Esophagus squamous epithelium (tissue), 5 donors: ENCODE measurements around the gene RAMP1. TPM values are rescaled to one million over a fixed set of nuclear protein-coding genes. Genes with fewer than 3 reads are reported as not detected.
"Not testable (repeated sequence)": the region's sequence is repeated elsewhere in the genome, so short reads cannot be mapped to it uniquely, and the experiment has no call there.

Experiments
- DNase-seq: peaks from one replicate; lab custom pipeline; 2025; lab: John Stamatoyannopoulos, UW
- H3K27ac ChIP-seq, 4 donors: fragments of 200-600 bp; sonication (generic); one replicate each; pipeline ENCODE4 v1.5.1; 2016 to 2019; ENCODE audit warnings: mild to moderate bottlenecking in 1 of 4
- H3K27me3 ChIP-seq, 4 donors: fragments of 200-600 bp; sonication (generic); 1 replicate in 3 of 4; 2 replicates in 1 of 4; pipeline versions ENCODE4 v1.5.1 to v1.6.0; 2017 to 2021; ENCODE audit warnings: antibody characterized with exemption in 1 of 4
- H3K36me3 ChIP-seq, 3 donors: fragments of 200-600 bp; sonication (generic); one replicate each; pipeline ENCODE4 v1.5.1; 2016 to 2019
- H3K4me1 ChIP-seq, 3 donors: fragments of 200-600 bp; sonication (generic); one replicate each; pipeline ENCODE4 v1.5.1; 2017 to 2019
- H3K4me3 ChIP-seq, 4 donors: fragments of 200-600 bp; sonication (generic); 1 replicate in 3 of 4; 2 replicates in 1 of 4; pipeline ENCODE4 v1.5.1; 2016 to 2019; ENCODE audit warnings: mild to moderate bottlenecking in 2 of 4, moderate library complexity in 1 of 4
- H3K9me3 ChIP-seq, 3 donors: fragments of 200-600 bp; sonication (generic); one replicate each; pipeline ENCODE4 v1.5.1; 2016 to 2019
- POLR2A ChIP-seq, 4 donors: fragments of 450-650 bp; IDR thresholded peaks; one replicate each; pipeline ENCODE4 v1.6.1; 2017; ENCODE audit warnings: antibody characterized with exemption in 4 of 4, mild to moderate bottlenecking in 4 of 4, moderate library complexity in 3 of 4
- WGBS, 2 donors: methylation state at CpG; one replicate each; pipeline ENCODE4 v1.1.5; 2018; 5-methylcytosine and 5-hydroxymethylcytosine counted together
- intact Hi-C: fragments of 100-400 bp; cut with DNase I; formaldehyde crosslinking; loops from one replicate; pipeline ENCODE4 v1.15.0; 2022
- total RNA-seq, 4 donors: library from RNA; depleted of rRNA; stranded (reverse); fragments of >200 nt; gene quantifications; one replicate each; pipeline ENCODE4 v1.1.0, GENCODE V29; 2016
- TF ChIP-seq, protein P1 (sequence below), 6 experiments: fragments of 450-650 bp in 4 of 6; fragments of 200-600 bp in 2 of 6; sonication (generic) in 2 of 6; IDR thresholded peaks; one replicate each; pipeline ENCODE4 v1.5.1; 2016 to 2019; ENCODE audit warnings: antibody characterized with exemption in 6 of 6, mild to moderate bottlenecking in 4 of 6, moderate library complexity in 4 of 6
- donor health status: DM: yes; HTN: yes; CAD: no.

RAMP1 gene
- total RNA-seq, 4 donors from 2014 or later = 0.76 to 11.3 (median 4.0) TPM

DNA sequence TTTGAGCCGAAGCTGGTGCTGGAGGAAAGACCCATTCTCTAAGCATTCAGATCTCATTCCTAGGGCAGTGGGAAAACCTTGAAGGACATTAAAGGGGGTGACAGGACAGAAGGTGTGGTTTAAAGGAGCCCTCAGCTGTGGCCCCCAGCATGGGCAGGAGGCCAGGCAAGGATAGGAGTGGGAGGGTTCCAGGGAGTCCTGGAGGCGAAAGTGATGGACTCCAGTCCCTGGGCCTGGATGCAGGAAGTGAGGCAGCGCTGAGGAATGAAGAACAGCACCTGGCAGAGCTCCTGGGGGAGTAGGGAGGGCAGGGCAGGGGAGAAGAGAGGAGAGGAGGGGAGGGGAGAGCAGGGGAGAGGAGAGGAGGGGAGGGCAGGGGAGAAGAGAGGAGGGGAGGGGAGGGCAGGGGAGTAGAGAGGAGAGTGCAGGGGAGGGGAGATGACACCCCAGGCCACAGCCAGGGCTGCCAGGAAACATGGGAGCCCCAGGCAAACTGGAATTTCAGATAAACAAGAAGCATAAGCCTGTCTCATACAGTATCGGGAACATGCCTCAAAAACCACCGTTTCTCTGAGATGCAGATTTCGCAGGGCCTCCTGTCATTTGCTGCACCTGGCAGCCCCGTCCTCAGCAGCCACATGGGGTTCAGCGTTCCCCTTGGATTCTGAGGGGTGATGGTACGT, 5.7 kb downstream of the RAMP1 start:
- H3K36me3 ChIP-seq = no peaks in the 10 kb centered on the region
- H3K4me1 ChIP-seq = peaks cover 0 to 50% (median 9%) of the 10 kb centered on the region in 3 donors
- TF ChIP-seq POLR2A (IDR thresholded peaks at IDR 0.05) = no peak
- TF ChIP-seq, protein P1, sequence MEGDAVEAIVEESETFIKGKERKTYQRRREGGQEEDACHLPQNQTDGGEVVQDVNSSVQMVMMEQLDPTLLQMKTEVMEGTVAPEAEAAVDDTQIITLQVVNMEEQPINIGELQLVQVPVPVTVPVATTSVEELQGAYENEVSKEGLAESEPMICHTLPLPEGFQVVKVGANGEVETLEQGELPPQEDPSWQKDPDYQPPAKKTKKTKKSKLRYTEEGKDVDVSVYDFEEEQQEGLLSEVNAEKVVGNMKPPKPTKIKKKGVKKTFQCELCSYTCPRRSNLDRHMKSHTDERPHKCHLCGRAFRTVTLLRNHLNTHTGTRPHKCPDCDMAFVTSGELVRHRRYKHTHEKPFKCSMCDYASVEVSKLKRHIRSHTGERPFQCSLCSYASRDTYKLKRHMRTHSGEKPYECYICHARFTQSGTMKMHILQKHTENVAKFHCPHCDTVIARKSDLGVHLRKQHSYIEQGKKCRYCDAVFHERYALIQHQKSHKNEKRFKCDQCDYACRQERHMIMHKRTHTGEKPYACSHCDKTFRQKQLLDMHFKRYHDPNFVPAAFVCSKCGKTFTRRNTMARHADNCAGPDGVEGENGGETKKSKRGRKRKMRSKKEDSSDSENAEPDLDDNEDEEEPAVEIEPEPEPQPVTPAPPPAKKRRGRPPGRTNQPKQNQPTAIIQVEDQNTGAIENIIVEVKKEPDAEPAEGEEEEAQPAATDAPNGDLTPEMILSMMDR (IDR thresholded peaks at IDR 0.05) = no peak
- DNase-seq = no peak
- no peaks in the 10 kb centered on the region for H3K9me3 ChIP-seq
- H3K27me3 ChIP-seq = peaks cover 0 to 50% (median 0%) of the 10 kb centered on the region in 4 donors
- WGBS, 2 donors = 38 to 44% methylated on average over 4 to 9 of the region's 9 CpGs
- peak overlapping the region in 2 of 4 donors; percentile 71 to 79 for H3K27ac ChIP-seq
- H3K4me3 ChIP-seq = no peak overlapping the region
- intact Hi-C loops = no loop called here

DNA sequence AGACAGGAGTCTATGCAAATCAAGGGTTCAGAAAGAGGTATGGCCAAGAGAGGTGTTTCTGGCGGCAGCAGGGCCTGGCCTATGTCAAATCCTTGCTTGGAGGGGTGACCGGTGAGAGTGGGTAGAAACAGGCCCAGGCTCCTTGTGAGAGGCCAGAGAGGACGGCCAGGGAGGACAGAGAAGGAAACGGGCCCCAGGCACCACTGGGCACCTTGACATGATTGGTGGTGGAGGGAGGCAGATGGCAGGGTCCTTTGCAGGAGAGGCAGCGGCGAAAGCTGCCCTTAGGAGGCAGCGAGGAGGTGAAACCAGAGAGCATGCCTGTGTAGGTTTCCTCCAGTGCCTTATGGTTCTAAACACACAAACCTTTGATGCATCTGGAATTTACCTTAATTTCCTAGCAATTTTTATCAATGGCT, 6.2 kb downstream of the RAMP1 start:
- H3K4me3 ChIP-seq = no peak overlapping the region
- WGBS, 2 donors = 80 to 83% methylated on average over 7 of the region's 7 CpGs
- TF ChIP-seq, protein P1 (IDR thresholded peaks at IDR 0.05) = no peak
- TF ChIP-seq POLR2A (IDR thresholded peaks at IDR 0.05) = no peak
- H3K36me3 ChIP-seq = no peaks in the 10 kb centered on the region
- peak overlapping the region in 2 of 4 donors; percentile 36 to 79 for H3K27ac ChIP-seq
- H3K27me3 ChIP-seq = peaks cover 0 to 44% (median 0%) of the 10 kb centered on the region in 4 donors
- no peaks in the 10 kb centered on the region for H3K9me3 ChIP-seq
- no peak for DNase-seq
- H3K4me1 ChIP-seq = peaks cover 0 to 44% (median 7%) of the 10 kb centered on the region in 3 donors
- intact Hi-C loops = no loop called here

DNA sequence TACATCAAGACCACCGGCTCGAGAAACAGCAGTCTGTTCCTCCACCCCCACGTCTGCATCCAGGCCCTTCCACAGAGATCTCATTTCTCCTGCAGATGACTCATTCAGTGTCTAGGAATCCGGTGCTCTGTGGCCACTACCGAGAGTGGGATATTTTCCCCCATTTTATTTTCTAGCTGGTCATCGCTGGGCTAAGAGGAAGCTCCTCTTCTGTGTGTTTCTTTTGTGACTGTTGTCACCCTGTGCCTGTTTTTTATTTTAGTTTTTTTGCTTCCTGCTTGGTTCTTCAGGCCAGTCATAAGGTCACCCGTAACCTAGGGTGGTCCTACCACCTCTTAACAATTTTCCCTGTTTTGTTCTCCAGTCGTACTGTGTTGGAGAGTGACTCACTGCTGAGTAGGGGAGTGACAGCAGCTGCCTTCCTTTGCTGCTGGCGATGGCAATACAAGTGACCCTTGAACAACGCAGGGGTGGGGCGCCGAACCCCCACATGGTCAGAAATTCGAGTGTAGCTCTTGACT, 6.7 kb downstream of the RAMP1 start:
- Histone ChIP-seq H3K4me3 (no peak overlapping the region), H3K27me3 (peaks cover 0 to 39% (median 0%) of the 10 kb centered on the region in 4 donors), H3K27ac (peak overlapping the region in 2 of 4 donors; percentile 36 to 79), H3K4me1 (peaks cover 0 to 39% (median 7%) of the 10 kb centered on the region in 3 donors), H3K9me3 (no peaks in the 10 kb centered on the region), H3K36me3 (no peaks in the 10 kb centered on the region)
- no peak for DNase-seq
- TF ChIP-seq, protein P1 (IDR thresholded peaks at IDR 0.05) = no peak
- TF ChIP-seq POLR2A (IDR thresholded peaks at IDR 0.05) = no peak
- intact Hi-C loops = no loop called here
- WGBS, 2 donors = 64 to 70% methylated on average over 12 to 13 of the region's 13 CpGs

DNA sequence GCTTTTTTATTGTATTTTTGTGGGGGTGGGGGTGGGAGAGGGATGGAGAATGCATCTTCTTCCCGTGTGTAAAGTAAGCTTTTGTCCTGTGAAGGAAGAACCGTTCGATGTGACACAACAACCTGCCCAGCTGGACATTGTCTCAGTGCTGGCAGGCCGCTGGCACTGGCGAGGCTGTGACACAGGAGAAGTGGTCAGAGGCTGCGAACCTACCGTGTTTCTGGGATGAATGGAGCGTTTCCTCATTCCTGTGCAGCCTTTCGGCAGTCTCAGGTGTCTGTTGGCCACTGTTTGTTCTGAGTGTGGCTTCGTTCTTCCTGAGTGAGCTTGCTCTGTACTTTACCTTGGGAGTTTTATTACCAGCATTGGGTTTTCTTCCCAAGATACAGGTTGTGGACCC, 8.0 kb downstream of the RAMP1 start:
- 77 to 87% methylated on average over 10 of the region's 10 CpGs for WGBS, 2 donors
- no peaks in the 10 kb centered on the region for H3K36me3 ChIP-seq
- H3K4me3 ChIP-seq = no peak overlapping the region
- no peak for DNase-seq
- peaks cover 0 to 34% (median 7%) of the 10 kb centered on the region in 3 donors for H3K4me1 ChIP-seq
- intact Hi-C loops = no loop called here
- no peaks in the 10 kb centered on the region for H3K9me3 ChIP-seq
- H3K27me3 ChIP-seq = peaks cover 0 to 27% (median 0%) of the 10 kb centered on the region in 4 donors
- H3K27ac ChIP-seq = no peak overlapping the region
- TF ChIP-seq POLR2A (IDR thresholded peaks at IDR 0.05) = no peak
- TF ChIP-seq, protein P1 (IDR thresholded peaks at IDR 0.05) = no peak

DNA sequence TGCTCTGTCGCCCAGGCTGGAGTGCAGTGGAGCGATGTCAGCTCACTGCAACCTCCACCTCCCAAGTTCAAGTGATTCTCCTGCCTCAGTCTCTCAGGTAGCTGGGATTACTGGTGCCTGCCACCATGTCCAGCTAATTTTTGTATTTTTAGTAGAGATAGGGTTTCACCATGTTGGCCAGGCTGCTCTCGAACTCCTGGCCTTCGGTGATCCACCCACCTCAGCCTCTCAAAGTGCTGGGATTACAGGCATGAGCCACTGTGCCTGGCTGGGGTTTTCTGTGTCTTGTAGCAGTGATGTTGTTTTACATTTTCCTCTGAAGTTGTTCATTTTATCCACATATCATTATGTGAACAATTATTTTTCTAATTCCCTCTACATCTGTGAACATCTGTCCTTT, 8.7 kb downstream of the RAMP1 start:
- peaks cover 0 to 39% (median 11%) of the 10 kb centered on the region in 3 donors for H3K4me1 ChIP-seq
- H3K27ac ChIP-seq, DNase-seq, H3K9me3 ChIP-seq, H3K4me3 ChIP-seq, H3K36me3 ChIP-seq, intact Hi-C loops: not testable (repeated sequence)
- WGBS, 2 donors = 74 to 94% methylated on average over 4 of the region's 4 CpGs
- peaks cover 0 to 21% (median 0%) of the 10 kb centered on the region in 4 donors for H3K27me3 ChIP-seq
